H1 (cell line): ENCODE data around the gene MARK3. TPM values are rescaled to one million over a fixed set of nuclear protein-coding genes. Genes with fewer than 3 reads are reported as not detected.

ENCODE experiments used
- EZH2 ChIP-seq: fragments of 200-600 bp; sonication (generic); IDR thresholded peaks from 2 replicates; pipeline ENCODE4 v1.7.1; 2012; ENCODE audit warnings: low read depth, mild to moderate bottlenecking, moderate library complexity, low read length, inconsistent platforms; ENCODE audit not compliant: severe bottlenecking
- PHF8 ChIP-seq: fragments of 200-600 bp; sonication (generic); conservative IDR thresholded peaks from 2 replicates; pipeline ENCODE4 v1.7.1; 2012; ENCODE audit warnings: low read depth, mild to moderate bottlenecking, inconsistent platforms, low read length, moderate library complexity
- polyA plus RNA-seq, 7 experiments: library from polyadenylated mRNA; depleted of rRNA in 3 of 7; stranded (reverse) in 5 of 7; unstranded in 2 of 7; fragments of >200 nt in 5 of 7; fragments of 200-250 nt in 2 of 7; gene quantifications; 1 replicate in 5 of 7; 2 replicates in 1 of 7; 4 replicates in 1 of 7; pipeline versions ENCODE4 v1.2.1 to v1.2.3, GENCODE V29; 2011 to 2013; ENCODE audit warnings: missing spikeins in 2 of 7, mixed read lengths in 2 of 7
- total RNA-seq: library from RNA; stranded (reverse); fragmentation: NEBNext Ultra II Directional; extraction: Animal tissue kit (Norgen Biotek cat#: 25700); gene quantifications from 2 replicates; pipeline ENCODE4 v1.2.1, GENCODE V29; 2021

MARK3 gene
- total and polyA plus RNA-seq, 2 of the 8 experiments (the other 6 are each of a cell fraction or from before 2014, with no cell fraction given) = 39.4 to 76.9 TPM

- TF ChIP-seq PHF8 (no peak), EZH2 (no peak)
Measured at GRCh38 chr14:103400537-103400936, 15.3 kb downstream of the MARK3 start (continued).
